Stimulated activated CD8-positive, alpha-beta memory T cell treated with anti-CD3 and anti-CD28 coated beads, Interleukin-4, amount 100 ng/mL, for 24 hours (primary cell): ENCODE results near the gene MEG3.

Source experiments
- DNase-seq: peaks from one replicate; pipeline ENCODE4 v3.0.0-alpha.2; 2020; ENCODE audit warnings: low read depth

The MEG3 gene

DNA sequence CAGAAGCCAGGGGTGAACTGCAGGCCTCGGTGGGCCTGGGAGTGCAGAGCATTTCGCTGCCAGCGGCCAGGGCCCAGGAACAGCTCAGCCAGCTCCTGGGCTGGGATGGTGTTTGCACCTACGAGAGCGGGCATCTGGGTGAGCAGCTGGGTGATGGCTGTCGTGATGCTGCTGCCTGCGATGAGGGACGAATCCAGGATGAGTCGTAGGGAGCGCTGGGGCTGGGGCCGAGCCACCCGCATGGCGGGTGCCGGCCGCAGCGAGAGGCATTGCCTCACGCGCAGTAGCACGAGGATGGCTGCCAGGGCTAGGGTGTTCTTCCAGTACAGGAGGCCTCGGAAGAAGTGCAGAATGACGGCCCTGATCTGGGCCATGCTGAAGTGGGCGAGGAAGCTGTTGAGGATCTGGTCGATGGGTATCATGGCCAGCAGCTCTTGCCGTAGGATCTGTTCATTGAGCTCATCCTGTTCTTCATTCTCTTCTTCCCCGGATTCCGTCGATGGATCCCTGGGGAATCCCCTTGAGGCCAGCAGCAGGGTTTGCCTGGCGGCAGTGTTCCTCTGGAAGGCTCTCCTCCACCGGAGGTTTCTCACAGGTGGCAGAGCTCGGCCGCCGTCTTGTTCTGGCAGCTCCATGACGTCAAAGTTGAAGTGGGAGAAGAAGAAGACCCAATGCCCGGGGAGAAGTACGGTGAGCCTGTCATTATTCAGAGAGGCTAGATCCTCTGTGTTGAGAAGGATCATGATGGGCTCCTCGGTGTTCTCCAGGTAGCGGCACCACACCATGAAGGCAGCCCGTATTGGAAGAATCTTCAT lies 55.5 kb downstream of the MEG3 start:
- DNase-seq = no peak

DNA sequence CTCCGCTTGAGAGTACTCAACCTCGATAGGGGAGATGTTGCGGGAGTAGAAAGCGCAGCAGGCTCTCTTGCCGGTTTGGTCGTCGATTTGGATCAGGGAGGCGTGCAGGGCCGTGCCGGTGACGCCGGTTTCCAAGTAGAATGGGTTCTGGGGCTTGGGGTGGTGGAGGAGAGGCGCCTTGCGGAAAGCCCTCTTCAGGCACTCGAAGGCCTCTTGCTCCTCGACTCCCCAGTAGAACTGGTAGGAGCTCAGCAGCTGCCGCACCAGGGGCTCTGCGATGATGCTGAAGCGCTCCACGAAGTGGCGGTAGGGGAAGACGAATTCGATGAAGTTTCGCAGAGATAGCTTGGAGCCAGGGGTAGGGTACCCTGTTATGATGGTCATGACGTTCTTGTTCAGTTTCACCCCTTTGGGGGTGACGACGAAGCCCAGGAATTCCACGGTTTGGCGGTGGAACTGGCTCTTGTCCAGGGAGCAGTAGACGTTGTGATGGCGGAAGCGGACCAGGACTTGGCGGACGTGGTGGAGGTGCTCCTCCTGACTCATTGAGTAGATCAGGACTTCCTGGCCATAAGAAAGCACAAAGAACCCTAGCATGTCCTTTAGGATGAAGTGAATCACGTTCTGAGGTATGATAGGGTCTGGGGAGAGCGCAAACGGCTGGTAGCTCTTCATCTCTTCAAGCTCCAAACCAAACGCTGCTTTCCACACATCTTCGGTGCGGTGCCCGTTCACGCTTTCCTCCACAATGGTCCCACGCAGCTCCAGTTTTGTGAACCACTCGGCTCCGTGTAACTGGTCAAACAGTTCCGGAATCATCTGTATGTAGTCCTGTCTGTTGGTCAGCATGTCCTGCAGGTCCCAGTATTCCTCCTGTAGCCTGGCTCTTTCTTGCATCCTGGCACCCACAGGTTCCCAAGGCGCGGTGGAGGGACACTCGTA lies 56.4 kb downstream of the MEG3 start:
- no peak for DNase-seq

GRCh38 chr14:100882991-100883788 lies 57.3 kb downstream of the MEG3 start:
- no peak for DNase-seq

DNA sequence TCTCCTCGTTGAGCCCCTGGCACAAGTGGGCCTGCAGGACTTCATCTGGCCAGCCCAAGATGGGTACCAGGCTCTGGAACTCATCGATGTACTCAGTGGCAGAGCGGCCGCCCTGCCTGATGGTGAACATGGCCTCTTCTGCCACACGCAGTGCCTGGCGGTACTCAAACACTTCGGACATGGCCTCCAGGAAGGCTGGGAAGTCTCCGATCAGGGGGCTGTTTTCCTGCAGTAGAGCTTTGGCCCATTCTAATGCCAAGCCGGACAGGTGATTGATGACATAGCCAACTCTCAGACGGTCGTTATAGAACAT lies 57.8 kb downstream of the MEG3 start:
- no peak for DNase-seq

DNA sequence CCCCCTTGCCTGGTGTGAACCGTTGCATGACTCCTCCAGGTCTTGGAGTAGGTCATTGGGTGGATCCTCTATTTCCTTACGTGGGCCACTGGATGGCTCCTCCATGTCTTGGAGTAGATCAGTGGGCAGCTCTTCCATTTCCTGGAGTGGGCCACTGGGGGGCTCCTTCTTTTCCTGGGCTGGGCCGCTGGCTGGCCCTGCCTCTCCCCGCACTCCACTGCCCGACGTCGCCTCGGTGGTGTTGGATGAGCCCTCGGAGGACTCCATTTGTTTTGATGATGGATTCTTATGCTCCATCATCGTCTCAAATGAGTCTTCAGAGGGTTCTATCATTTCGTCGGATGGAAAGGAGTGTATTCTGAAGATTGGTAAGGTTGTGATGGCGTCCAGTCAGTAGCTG lies 58.5 kb downstream of the MEG3 start:
- DNase-seq = no peak

DNA sequence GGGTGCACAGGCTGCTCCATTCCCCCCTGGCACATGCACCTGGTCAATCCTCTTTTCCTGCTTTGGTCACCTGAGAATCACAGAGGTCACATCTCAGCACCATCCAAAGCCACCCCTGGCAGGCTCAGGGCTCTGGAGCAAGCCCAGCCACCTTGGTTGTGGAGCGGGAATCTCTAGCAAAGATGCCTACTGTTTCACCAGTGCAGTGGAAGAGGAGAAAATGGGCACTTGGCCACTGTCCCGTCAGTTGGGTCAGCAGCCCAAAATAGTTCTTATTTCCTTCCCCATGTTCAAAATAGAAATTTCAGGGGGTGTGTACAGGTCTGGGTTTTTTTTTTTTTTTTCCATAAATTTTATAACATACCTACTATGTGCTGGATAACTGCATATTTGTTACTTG lies 59.3 kb downstream of the MEG3 start:
- no peak for DNase-seq

DNA sequence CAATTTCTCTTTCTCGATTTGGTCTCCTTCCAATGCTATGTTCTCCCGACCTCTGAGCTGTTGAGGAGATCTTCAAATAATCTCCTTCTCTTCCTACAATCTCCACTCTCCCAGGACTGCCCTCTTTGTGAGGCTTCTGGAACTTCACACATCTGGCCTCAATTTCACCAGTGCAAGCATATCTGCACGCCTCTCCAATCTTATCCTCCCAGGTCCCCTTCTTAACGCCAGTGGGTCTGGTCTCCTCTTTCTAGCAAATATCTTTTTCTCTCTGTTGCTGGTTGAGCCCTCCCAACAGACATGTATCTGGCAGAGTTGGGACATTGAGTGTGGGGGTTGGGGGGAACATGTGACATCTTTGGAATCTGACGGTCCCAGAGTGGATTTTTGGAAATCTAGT lies 59.7 kb downstream of the MEG3 start:
- no peak for DNase-seq

DNA sequence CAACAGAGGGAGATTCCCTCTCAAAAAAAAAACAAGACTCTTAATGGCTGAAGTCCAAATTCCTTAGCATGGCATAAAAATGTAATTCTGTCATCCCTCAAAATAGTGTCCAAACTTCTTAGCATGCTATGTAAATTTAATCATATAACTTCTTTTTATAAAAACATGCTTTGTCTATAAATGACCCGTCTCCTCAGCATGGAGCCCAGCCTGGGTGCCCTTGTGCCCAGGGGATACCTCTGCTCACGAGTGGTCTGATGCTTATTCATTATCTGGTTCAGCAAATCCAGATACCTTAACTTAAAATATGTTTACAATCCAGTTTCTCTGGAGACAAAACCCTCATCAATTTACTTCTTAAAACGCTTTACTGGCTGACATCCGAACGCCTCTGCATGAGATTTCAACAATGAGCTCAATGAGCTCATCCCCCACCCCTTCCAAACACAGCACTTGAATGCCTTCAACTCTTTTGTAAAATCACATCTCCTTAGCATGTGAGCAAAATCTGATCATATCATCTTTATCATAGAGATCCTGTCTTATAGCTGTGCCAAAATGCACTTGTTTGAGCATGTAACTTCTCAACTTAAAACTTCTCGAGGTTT lies 61.9 kb downstream of the MEG3 start:
- no peak for DNase-seq

DNA sequence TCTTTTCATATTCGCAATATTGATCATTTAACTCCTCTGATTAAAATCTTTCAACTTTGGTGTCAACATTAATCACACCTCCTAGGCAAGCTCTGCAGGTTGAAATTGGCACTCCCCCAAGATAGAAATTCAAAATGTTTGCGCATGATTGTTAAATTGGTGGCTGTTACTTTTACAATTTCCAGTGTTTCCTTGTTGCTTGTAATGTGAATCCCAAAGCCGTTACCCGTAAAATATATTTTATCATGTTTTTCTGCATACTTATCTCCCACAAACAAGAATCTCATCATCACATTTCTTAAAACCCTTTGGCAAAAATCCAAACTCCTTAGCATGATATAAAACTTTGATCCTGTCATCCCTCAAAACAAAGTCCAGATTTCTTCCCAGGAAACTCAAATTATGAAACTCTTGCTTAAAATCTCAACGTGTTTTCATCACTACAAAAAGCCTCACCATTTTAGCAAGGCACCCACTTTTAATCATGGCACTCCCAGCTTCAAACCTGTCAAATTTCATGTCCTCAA lies 62.9 kb downstream of the MEG3 start:
- no peak for DNase-seq

DNA sequence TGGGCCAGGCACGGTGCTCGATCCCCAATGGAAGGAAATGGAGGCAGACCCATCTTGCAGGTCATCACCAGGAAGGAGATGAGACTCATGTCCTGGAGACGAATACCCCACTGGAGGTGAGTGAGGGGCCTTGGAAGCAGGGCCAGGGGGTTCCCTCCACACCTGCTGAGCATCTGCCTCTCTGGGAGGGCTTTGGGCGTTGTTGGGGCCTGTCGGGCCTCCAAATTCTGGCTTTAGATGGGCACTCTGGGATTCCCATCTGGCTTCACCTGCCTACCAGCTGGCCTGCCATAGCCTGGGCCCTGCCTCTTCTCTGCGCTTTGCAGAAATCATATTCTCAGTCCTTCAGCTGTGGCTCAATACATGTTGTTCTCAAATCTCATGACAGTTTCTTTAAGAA lies 63.7 kb downstream of the MEG3 start:
- DNase-seq = no peak

DNA sequence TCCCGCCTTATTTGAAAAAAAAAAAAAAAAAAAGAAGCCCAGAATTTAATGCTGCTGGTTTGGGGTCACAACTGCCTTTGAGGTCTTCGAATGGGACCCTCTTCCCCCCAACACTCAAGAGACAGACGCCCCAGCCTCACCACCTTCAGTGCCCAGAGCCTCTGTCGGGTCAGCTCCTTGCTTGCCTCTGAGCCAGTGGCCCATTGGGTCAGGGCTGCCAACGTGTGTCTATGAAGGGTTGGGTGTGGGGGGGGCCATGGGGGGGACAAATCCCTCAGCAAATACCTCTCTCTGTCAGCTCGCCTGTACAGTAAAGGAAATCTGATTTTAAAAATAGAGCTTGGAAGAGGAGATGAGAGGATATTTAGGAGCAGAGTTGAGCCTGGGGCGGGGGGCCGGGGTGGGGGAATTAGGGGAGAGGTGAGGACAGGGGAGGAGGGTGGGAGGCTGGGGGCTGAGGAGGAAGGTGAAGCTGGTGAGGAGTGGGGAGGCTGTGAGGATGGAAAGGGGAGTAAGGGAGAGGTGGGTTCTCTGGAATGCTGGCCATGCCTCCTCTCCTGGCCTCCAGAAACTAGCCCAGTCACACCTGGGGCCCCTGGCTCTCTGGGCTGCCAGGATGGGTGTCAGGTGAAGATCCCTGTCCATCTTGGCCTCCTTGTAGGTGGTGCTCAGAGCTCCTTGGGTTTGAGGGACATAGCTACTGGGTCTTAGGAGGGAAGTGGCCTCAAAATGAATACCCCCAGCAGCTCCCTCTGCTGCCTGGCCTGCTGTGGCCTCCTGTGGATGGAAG lies 64.3 kb downstream of the MEG3 start:
- no peak for DNase-seq

GRCh38 chr14:100891051-100891450 lies 65.1 kb downstream of the MEG3 start:
- no peak for DNase-seq

GRCh38 chr14:100891501-100892445 lies 65.9 kb downstream of the MEG3 start:
- DNase-seq = no peak

DNA sequence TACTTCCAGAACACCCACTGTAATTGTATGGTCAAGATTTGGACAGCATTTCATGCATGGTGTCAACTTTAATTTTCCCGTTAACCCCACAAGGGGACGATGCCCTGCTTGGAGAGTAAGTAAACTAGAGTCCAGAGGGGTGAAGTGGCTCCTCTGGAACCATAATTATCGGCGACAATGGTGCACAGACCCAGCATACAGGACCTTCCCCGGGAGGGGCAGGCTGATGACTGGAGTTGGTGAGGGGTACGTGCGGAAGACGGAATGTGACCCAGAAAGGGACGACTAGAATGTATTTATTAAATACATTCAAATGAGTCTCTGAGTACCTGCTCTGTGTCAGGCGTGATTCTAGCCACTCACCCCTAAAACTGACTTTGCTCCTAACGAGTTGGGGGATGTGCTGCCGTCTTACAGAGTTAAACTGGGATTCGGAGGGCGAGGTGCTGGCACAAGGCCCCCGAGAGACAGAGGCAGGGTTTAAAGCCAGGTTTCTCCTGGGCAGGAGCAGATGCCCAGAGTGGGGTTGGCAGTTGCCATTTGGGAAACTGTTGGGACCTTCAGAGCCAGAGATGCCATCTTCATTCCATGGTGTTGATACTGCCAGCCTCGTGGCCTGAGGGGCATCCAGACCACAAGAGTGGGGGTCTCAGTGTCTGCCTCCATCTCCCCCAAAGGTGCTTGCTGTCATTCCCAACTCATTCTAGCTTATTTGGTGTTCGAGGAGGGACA lies 66.7 kb downstream of the MEG3 start:
- DNase-seq = no peak

GRCh38 chr14:100893228-100893601 lies 67.3 kb downstream of the MEG3 start:
- DNase-seq = no peak

DNA sequence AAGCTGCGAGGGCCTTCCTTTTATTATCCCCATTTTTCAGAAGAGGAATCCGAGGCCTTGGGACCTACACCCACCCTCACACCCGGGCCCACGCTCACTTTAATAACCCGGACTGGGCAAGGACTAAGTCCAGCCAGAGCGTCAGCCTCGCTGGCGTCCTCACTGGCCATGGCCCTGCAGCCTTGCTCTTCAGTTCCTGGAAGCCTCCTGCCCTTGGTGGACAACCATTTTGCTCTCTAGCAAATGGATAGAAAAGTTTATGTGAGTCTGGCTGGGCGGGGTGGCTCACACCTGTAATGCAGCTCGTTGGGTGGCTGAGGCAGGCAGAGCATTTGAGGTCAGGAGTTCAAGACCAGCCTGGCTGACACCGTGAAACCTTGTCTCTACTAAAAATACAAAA lies 67.8 kb downstream of the MEG3 start:
- no peak for DNase-seq

DNA sequence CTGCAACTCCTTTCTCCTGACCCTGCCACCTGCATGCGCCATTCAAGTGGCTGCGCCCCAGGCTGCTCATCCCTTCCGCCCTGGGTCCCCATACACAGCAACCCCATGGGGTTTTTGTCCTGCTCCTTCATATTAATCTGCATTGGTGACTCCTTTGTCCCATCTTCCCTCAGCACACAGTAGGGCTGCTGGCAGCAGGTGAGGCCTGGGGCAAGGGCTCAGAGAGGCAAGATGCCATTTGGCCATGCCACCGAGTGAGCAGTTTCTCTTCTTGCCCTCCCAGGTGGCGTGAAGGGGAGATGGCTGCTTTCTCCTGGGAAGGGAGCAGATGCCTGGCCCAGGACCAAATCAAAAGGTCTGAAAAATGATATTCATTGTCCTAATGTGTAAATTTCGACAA lies 68.5 kb downstream of the MEG3 start:
- DNase-seq = no peak

- no peak for DNase-seq
Measured at GRCh38 chr14:100895411-100895810, 69.5 kb downstream of the MEG3 start.

DNA sequence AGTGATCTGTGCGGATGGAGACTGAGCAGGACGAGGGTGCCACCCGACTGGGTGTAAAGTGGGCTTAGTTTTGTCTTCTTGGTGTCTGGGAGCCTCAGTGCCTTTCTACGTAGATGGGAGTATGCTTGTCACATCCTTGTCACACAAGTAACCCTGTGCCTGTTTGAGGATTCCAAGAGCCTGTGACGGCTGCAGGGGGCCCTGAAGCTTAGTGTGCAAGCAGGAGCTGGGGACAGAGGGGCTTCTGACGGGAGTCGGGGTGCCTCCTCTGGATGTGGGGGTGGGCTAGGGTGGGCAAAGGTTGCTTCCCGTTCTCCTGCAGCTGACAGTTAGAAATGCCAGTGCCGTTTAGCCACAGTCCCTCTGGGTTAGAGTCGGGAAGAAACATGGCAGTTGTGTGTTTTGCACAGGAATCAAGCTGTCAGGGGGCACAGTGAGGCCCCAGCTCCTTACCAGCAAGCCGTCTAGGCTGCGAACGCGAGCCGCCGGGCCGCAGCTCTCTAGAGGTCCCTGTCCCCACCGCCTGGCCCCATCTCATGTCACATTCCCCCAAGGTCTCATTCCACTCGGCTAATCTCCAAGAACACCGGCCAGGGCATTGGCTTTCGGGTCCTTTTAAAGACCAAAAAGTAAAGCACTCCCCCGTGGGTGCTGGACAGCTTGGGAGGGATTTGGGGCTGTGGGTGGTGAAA lies 70.6 kb downstream of the MEG3 start:
- DNase-seq = no peak
